WTC11 (cell line): ENCODE data around the gene SLC16A9. TPM values are rescaled to one million over a fixed set of nuclear protein-coding genes. Genes with fewer than 3 reads are reported as not detected.

Source experiments
- total RNA-seq: library from RNA; stranded (reverse); gene quantifications from 3 replicates; pipeline ENCODE4 v1.2.3, GENCODE V29; 2021

SLC16A9 gene
- total RNA-seq, 1 experiment from 2014 or later: 4.0 TPM

Other genes starting within 250 kb of the SLC16A9 start
- gene MRLN, start 43.6 kb upstream of the SLC16A9 start, total RNA-seq: not detected in 3 replicates
- 48.4 to 55.2 TPM (median 49.8 TPM) in 3 replicates for gene CCDC6, start 196.7 kb upstream of the SLC16A9 start, total RNA-seq